A673 (cell line): Measurements from ENCODE around the gene NLGN3.

Experiments
- CTCF ChIP-seq: fragments of 300-800, 200-600 bp; sonication (generic); conservative IDR thresholded peaks from 2 replicates; pipeline ENCODE4 v1.5.1; 2017; ENCODE audit warnings: low read depth, mild to moderate bottlenecking, antibody characterized with exemption, low read length, moderate library complexity, mixed read lengths
- EZH2 ChIP-seq: fragments of 200-600 bp; sonication (generic); IDR thresholded peaks from 2 replicates; pipeline ENCODE4 v1.6.1; 2017; ENCODE audit warnings: borderline replicate concordance, low read depth, mild to moderate bottlenecking, mixed read lengths, antibody characterized with exemption, low read length; ENCODE audit not compliant: poor library complexity, severe bottlenecking

GRCh38 chrX:71215338-71215912 lies 70.8 kb downstream of the NLGN3 start:
- TF ChIP-seq CTCF (no peak), EZH2 (no peak)
